HG03025 (cell line): ENCODE data around the gene GREB1L.
"Not testable (repeated sequence)": the region's sequence is repeated elsewhere in the genome, so short reads cannot be mapped to it uniquely, and the experiment has no call there.

Source experiments
- ATAC-seq: cut with Tn5 transposase; IDR thresholded peaks from one replicate; pipeline ENCODE4 v1.9.1; 2021; ENCODE audit warnings: mild to moderate bottlenecking, moderate library complexity; ENCODE audit not compliant: unreplicated experiment, low FRiP score

GREB1L gene

DNA sequence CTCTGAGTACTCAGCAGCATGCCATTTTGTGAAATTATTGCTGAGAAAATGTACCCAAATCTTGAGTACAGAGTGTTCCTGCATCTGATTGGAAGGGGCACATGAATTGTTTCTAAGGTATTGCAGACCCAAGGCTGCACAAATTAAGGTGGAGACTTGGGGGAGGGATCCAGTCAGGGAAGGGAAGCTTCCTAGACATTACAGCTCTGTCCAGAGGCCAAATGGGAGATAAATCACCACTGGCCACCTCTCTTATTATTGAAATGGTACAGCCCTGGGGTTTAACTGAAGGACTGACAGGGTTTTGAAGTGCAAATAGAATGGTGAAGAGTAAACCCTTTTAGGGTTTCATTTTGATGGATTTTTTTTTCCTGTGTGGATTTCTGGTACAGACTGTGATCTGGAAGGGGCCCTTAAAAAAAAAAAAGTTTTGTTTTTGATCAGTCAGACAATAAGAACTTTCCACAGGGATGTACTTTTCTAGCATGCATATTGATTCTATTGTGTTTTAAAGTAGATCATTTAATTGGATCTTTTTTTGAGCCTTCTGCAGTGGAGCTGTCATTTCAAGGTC lies 119.4 kb downstream of the GREB1L start:
- no peak for ATAC-seq

DNA sequence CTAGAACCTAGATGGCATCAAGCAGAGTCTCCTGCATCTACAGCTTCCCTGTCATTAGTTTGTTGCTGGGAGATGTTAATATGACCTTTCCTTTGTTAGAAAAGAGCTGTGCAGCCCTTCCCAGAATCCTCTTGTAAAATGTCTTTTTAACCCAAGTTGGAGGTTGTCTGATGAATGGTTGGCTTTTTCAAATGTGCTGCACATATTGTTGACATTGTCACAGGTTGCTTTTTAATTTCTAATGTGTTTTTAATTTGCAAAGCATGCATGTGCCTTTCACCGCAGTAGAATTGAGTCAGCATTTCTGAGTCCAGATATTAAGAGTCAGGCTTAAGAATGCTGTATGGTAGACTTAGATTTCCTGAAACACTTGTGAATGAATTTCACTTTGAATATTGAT lies 120.8 kb downstream of the GREB1L start:
- ATAC-seq: no peak

- ATAC-seq: no peak
Observed at GRCh38 chr18:21363348-21363747, 121.3 kb downstream of the GREB1L start.

DNA sequence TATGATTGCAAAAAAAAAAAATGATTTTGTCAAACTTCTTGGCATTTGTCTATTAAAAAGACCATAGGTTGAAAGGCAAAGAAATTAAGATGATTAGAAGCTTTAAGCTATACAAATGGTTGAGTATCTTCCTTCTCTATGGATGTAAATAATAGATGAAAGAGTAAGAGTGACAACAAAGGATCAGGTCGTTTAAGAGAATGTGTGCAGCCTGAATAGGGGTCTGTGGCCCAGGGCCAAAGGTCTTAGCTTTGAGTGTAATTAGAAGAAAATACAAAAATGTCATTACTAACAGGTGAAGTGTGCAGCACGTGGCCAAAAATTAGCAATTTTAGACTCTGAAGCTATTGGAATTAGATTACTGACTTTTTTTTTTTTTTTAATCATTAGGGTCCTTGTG lies 122.4 kb downstream of the GREB1L start:
- ATAC-seq: no peak

- no peak for ATAC-seq
Observed at GRCh38 chr18:21366896-21367295, 124.9 kb downstream of the GREB1L start.

DNA sequence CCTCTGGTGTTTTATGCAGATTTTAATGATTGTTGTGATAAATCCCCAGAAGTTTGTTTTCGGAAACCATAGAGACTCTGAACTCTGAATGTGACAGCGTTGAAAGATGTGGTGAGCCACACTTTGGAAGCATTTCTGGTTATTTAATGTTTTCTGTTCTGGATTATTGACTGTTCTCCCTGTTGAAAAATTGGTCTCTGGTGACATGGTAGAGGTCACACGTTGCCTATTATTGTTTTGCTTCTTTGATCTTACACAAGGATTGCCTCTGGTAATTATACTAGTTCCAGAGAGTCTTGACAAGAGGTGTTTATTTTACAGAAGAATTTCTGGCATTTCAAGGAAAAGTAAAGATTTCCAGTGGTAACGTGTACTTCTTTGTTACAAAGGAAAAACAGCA lies 127.1 kb downstream of the GREB1L start:
- no peak for ATAC-seq

- ATAC-seq: not testable (repeated sequence)
Observed at GRCh38 chr18:21369597-21369996, 127.6 kb downstream of the GREB1L start.

GRCh38 chr18:21383031-21383430 lies 141.0 kb downstream of the GREB1L start:
- no peak for ATAC-seq

GRCh38 chr18:21386523-21387240 lies 144.7 kb downstream of the GREB1L start:
- no peak for ATAC-seq

DNA sequence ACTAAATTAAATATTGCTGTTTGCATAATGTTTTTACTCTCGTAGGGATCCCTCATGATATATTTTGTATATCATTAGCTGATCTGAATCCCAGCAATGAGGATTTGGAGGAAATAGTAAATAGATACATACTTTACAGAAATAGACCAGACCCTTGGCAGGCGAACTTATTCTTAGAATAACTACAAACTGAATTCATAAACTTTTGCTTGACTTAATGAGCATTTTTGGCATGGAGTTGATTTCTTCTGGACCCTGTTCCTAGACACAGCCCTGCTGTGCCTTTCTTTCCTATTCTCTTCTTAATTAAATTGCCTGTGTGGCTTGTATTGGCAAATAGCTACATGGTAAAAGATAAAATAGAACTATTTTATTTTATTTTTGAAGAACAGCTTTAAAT lies 145.9 kb downstream of the GREB1L start:
- no peak for ATAC-seq

GRCh38 chr18:21389283-21389682 lies 147.3 kb downstream of the GREB1L start:
- no peak for ATAC-seq

- no peak for ATAC-seq
Observed at GRCh38 chr18:21389903-21390302, 147.9 kb downstream of the GREB1L start.

DNA sequence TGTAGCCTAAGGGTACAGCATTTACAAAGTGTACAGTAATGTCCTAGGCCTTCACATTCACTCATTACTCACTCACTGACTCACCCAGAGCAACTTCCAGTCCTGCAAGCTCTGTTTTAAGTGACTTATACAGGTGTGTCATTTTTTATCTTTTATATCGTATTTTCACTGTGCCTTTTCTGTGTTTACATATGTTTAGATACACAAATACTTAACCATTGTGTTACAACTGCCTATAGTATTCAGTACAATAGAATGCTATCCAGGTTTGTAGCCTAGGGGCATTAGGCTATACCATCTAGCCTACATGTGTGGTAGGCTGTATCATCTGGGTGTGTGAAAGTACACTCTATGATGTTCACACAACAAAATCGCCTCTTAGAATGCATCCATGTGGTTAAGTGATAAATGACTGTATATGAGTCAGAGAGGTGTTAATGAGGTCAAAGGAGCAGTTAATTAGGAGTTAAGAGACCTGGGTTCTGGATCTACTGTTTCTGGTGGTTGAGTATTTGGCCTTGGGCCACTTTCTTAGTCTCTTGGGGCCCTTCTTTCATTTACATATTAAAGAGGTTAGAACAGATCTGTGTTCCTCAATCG lies 149.1 kb downstream of the GREB1L start:
- ATAC-seq: no peak

- ATAC-seq: no peak
Observed at GRCh38 chr18:21393986-21394385, 152.0 kb downstream of the GREB1L start.

DNA sequence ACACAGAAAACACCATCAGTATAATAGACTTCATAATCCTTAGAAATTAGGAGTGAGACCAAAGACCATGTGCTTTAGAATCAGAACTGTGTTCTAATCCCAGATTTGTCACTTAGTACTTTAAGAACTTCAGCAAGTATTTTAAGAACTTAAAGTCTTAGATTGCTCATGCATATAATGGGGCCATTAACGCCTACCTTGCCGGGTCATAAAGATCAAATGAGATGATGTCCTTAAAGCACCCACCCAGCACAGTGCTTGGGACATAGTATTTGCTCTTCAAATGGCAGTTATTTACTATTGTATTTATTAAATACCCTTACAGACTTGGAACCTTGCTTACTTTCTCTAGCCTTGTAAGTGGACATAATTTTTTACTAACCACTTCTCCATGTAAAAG lies 156.1 kb downstream of the GREB1L start:
- ATAC-seq: no peak

DNA sequence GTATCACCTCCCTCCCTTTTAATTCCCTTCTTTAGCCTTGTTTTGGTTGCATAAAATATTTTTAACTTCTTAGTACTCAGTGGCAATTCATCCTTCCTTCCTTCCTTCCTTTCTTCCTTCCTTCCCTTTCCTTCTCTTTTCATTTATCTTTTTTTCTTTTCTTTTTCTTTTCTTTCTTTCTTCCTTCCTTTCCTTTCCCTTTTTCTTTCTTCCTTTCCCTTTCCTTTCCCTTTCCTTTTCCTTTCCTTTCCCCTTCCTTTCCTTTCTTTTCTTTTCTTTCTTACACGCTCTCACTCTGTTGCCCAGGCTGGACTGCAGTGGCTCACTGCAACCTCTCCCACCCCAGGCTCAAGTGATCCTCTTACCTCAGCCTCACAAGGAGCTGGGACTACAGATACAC lies 160.2 kb downstream of the GREB1L start:
- no peak for ATAC-seq

GRCh38 chr18:21404426-21404825 lies 162.4 kb downstream of the GREB1L start:
- no peak for ATAC-seq

DNA sequence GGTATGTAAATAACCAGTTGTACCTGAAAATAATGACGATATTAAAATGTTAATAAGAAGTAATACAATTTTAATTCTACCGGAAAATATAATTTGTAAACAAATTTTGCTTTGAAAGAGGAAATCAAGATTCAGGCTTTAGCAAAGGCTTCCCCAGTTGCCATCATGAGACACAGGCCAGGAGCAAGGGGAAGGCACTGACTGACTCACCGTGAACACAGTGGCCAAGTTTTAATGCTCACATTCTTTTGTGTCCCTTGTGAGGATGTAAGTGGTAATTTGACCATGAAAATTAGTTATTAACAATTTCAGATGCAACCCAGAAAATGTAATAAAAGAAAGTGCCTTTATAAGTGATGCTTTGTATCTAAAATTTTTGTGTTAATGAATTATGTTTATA lies 164.1 kb downstream of the GREB1L start:
- ATAC-seq: no peak

GRCh38 chr18:21408681-21409080 lies 166.6 kb downstream of the GREB1L start:
- ATAC-seq: no peak

DNA sequence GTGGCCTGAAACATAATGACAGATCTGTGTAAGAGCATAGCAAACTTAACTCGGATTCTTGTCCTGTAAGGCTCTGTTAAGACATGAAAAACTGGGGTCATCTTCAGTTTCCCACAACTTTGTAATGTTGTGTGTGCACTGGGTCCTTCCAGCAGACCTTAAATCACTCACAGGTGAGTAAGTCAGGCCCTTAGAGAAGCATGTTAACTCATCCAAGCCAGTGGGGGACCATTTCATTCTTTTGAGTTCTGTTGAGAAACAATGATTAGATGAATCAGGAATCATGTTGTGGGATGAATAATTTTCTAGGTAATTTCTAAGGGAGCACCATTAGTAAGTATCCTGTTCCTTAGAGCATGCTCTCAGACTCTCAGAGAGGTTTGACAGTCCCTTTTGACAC lies 191.4 kb downstream of the GREB1L start:
- ATAC-seq: no peak

DNA sequence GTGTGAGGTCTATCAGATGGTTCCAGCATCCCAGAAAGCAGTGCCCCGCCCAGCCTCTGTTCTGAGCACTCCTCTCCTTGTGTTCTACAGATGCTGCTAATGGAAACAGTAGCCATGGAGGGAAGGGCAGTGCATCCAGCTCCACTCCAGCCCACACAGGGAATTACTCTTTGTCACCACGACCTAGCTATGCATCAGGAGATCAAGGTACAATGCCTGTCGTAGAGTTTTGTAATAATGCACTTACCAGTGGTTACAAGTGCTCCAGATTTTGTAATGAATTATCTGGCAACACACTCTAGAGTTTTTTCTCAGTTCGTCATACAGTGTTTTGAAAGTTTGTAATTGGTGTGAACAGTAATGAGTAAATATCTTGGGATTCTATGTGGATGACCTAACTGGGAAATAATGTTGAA lies 197.4 kb downstream of the GREB1L start:
- no peak for ATAC-seq

GRCh38 chr18:21441670-21442069 lies 199.6 kb downstream of the GREB1L start:
- ATAC-seq: no peak
